KMS-11 (cell line): ENCODE measurements around the gene ESYT2.

Experiments
- H2AFZ ChIP-seq: fragments of 200-600 bp; sonication (generic); 2 replicates; pipeline ENCODE4 v1.6.1; 2016; ENCODE audit warnings: antibody characterized with exemption, mixed run types, low read depth
- H3K27ac ChIP-seq: fragments of 200-600 bp; sonication (generic); 2 replicates; pipeline ENCODE4 v1.6.1; 2016; ENCODE audit warnings: mild to moderate bottlenecking, mixed run types
- H3K27me3 ChIP-seq: fragments of 200-600 bp; sonication (generic); 2 replicates; pipeline ENCODE4 v1.6.1; 2017; ENCODE audit warnings: mild to moderate bottlenecking, low read depth, mixed run types, moderate library complexity; ENCODE audit not compliant: insufficient read depth
- H3K36me3 ChIP-seq: fragments of 200-600 bp; sonication (generic); 2 replicates; pipeline ENCODE4 v1.6.1; 2017; ENCODE audit warnings: mild to moderate bottlenecking, mixed run types; ENCODE audit not compliant: insufficient read depth
- H3K4me1 ChIP-seq: fragments of 200-600 bp; sonication (generic); 2 replicates; pipeline ENCODE4 v1.6.1; 2016; ENCODE audit warnings: mild to moderate bottlenecking, low read depth, mixed run types; ENCODE audit not compliant: poor library complexity, severe bottlenecking
- H3K4me2 ChIP-seq: fragments of 200-600 bp; sonication (generic); 2 replicates; pipeline ENCODE4 v1.7.0; 2016; ENCODE audit warnings: mild to moderate bottlenecking, mixed run types
- H3K4me3 ChIP-seq: fragments of 200-600 bp; sonication (generic); IDR thresholded peaks from 2 replicates; pipeline ENCODE4 v1.6.1; 2017; ENCODE audit warnings: low read depth, low read length, mixed read lengths; ENCODE audit not compliant: insufficient read depth
- H3K79me2 ChIP-seq: fragments of 200-600 bp; sonication (generic); 2 replicates; pipeline ENCODE4 v1.6.1; 2016; ENCODE audit warnings: low read depth, mixed run types; ENCODE audit not compliant: insufficient read depth
- H3K9ac ChIP-seq: fragments of 200-600 bp; sonication (generic); 2 replicates; pipeline ENCODE4 v1.6.1; 2016; ENCODE audit warnings: mild to moderate bottlenecking, mixed run types
- H4K20me1 ChIP-seq: fragments of 200-600 bp; sonication (generic); 2 replicates; pipeline ENCODE4 v1.6.1; 2016; ENCODE audit warnings: mild to moderate bottlenecking, mixed run types; ENCODE audit not compliant: insufficient read depth
- TF ChIP-seq, protein P1 (sequence below): fragments of 200-600 bp; sonication (generic); conservative IDR thresholded peaks from 2 replicates; pipeline ENCODE4 v1.6.1; 2017; ENCODE audit warnings: low read depth, mild to moderate bottlenecking, antibody characterized with exemption, low read length, moderate library complexity, mixed read lengths

Gene ESYT2

DNA sequence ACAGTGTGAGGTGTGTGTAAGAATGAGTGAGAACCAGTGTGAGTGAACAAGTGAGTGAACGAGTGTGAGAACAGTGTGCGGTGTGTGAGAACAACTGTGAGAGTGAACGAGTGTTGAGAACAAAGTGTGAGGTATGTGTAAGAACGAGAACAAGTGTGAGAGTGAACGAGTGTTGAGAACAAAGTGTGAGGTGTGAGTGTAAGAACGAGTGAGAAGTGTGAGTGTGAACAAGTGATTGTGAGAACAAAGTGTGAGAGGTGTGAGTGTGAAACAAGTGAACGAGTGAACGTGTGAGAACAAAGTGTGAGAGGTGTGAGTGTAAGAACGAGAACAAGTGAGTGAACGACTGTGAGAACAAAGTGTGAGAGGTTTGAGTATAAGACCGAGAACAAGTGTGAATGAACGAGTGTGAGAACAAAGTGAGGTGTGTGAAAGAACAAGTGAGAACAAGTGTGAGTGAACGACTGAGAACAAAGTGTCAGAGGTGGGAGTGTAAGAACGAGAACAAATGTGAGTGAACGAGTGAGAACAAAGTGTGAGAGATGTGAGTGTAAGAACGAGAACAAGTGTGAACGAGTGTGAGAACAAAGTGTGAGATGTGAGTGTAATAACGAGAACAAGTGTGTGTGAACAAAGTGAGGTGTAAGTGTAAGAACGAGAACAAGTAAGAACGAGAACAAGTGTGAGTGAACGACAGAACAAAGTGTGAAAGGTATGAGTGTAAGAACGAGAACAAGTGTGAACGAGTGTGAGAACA, 47.9 kb downstream of the ESYT2 start:
- Histone ChIP-seq H3K27ac (no peak overlapping the region), H3K36me3 (0 out of 2 replicates have a peak, but pooled peaks cover 7% of the 10 kb centered on the region), H3K79me2 (no peaks in the 10 kb centered on the region), H3K4me2 (no peak overlapping the region), H3K4me1 (no peaks in the 10 kb centered on the region), H4K20me1 (no peaks in the 10 kb centered on the region), H3K4me3 (no peak overlapping the region), H3K27me3 (no peaks in the 10 kb centered on the region), H2AFZ (no peak overlapping the region), H3K9ac (no peak overlapping the region)
- TF ChIP-seq, protein P1, sequence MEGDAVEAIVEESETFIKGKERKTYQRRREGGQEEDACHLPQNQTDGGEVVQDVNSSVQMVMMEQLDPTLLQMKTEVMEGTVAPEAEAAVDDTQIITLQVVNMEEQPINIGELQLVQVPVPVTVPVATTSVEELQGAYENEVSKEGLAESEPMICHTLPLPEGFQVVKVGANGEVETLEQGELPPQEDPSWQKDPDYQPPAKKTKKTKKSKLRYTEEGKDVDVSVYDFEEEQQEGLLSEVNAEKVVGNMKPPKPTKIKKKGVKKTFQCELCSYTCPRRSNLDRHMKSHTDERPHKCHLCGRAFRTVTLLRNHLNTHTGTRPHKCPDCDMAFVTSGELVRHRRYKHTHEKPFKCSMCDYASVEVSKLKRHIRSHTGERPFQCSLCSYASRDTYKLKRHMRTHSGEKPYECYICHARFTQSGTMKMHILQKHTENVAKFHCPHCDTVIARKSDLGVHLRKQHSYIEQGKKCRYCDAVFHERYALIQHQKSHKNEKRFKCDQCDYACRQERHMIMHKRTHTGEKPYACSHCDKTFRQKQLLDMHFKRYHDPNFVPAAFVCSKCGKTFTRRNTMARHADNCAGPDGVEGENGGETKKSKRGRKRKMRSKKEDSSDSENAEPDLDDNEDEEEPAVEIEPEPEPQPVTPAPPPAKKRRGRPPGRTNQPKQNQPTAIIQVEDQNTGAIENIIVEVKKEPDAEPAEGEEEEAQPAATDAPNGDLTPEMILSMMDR: no peak

DNA sequence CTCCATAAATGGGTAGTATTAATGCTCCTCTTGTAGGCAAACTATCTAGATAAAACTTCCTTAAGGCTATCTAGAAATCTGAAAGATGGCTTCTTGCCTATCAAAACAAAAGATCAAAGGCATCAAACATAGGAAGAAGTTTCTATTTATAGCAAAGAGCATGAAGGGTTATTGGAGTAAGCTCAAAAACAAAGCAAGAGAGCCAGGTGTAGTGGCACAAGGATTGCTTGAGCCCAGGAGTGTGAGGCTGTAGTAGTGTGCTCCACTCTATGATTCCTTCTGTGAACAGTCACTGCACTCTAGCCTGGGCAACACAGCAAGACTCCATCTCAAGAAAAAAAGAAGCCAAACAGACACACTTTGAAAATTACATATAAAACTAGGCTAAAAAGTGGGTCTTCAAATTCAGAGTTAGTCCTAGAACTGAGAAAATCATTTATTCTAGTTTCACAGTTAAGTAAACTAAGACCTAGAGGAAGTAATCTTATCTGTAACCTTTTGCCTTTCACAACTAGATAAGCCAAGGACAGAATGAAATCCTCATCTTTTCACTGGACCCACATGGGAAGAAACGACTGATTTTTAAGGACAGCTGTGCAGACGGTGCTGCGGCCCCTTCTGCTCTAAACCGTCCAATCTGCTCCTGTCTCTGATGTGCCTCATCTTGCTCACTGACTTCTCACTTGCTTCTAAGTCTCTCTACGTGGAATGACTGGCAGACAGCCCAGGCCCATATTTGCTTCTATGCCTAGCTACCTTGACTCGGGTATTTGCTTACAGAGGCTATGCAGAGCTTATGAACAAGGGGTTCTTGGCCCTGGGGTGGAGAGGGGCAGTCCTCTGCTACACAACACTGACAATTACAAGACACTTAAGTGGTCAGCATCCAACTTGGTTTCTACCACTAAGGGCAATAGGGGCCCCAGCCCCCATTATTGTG, 50.0 kb downstream of the ESYT2 start:
- no peaks in the 10 kb centered on the region for H4K20me1 ChIP-seq
- H3K4me3 ChIP-seq: no peak overlapping the region
- H3K27ac ChIP-seq: no peak overlapping the region
- TF ChIP-seq, protein P1: no peak
- no peak overlapping the region for H3K9ac ChIP-seq
- H3K27me3 ChIP-seq: no peaks in the 10 kb centered on the region
- no peaks in the 10 kb centered on the region for H3K79me2 ChIP-seq
- no peak overlapping the region for H2AFZ ChIP-seq
- H3K4me2 ChIP-seq: no peak overlapping the region
- no peaks in the 10 kb centered on the region for H3K4me1 ChIP-seq
- H3K36me3 ChIP-seq: 0 out of 2 replicates have a peak, but pooled peaks cover 7% of the 10 kb centered on the region

DNA sequence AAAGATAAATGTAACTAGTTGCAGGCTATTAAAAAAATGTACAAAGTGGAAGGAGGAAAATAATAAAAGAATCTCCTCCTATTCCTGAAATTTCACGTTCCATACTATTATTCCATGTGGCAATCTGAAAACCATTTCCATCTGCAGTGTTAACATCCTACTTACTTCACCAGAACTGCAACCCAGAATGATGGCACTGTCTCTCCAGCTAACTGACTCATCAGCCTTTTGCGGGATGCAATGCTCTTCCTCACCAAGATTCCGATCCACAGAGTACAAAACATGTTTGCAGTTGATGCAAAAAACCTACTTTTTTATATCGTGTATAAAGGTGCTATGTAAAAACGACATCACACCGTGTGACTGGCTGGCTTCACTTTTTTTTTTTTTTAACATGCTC, 50.8 kb downstream of the ESYT2 start:
- Histone ChIP-seq H3K27ac (no peak overlapping the region), H3K4me3 (no peak overlapping the region), H3K9ac (no peak overlapping the region), H2AFZ (no peak overlapping the region), H4K20me1 (no peaks in the 10 kb centered on the region), H3K79me2 (no peaks in the 10 kb centered on the region), H3K4me2 (no peak overlapping the region), H3K4me1 (no peaks in the 10 kb centered on the region), H3K27me3 (no peaks in the 10 kb centered on the region), H3K36me3 (0 out of 2 replicates have a peak, but pooled peaks cover 7% of the 10 kb centered on the region)
- TF ChIP-seq, protein P1: no peak

DNA sequence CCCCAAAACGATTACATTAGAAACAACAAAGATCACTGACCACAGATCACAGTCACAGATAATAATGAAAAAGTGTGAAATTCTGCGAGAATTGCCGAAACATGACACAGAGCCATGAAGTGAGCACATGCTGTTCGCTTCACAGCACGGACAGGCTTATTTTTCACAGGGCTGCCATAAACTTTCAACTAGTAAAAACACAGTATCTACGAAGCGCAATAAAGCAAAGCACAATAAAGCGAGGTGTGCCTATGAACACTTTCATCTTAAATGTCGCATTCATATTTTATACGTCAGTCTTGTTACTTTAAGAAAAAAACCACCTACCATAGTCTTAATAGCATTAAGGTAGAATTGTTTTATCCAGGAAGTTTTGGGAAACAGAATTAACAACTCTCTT, 51.5 kb downstream of the ESYT2 start:
- H3K4me3 ChIP-seq: no peak overlapping the region
- no peak overlapping the region for H2AFZ ChIP-seq
- no peaks in the 10 kb centered on the region for H4K20me1 ChIP-seq
- H3K4me2 ChIP-seq: no peak overlapping the region
- H3K79me2 ChIP-seq: no peaks in the 10 kb centered on the region
- H3K27ac ChIP-seq: no peak overlapping the region
- no peak overlapping the region for H3K9ac ChIP-seq
- no peaks in the 10 kb centered on the region for H3K4me1 ChIP-seq
- no peaks in the 10 kb centered on the region for H3K27me3 ChIP-seq
- 0 out of 2 replicates have a peak, but pooled peaks cover 7% of the 10 kb centered on the region for H3K36me3 ChIP-seq
- TF ChIP-seq, protein P1: no peak
